ENCODE data around the gene RBMS1. TPM values are rescaled to one million over a fixed set of nuclear protein-coding genes. Genes with fewer than 3 reads are reported as not detected.
A peak's percentile ranks its signal among the peaks of the same experiment; 100 is the strongest.

Gene RBMS1
- total RNA-seq, 1 donor from 2014 or later, result 73.7 TPM

GRCh38 chr2:160268151-160268781 lies 225.3 kb downstream of the RBMS1 start:
- Mint-ChIP-seq H3K9me3 (no peaks in the 10 kb centered on the region), H3K36me3 (peaks cover 15% of the 10 kb centered on the region), H3K27me3 (no peaks in the 10 kb centered on the region), H3K4me1 (ENCODE audit: unreplicated experiment) (peaks cover 34% of the 10 kb centered on the region), H3K27ac (no peak overlapping the region), H3K4me3 (no peak overlapping the region)
- no peak for DNase-seq (ENCODE audit: extremely low spot score, unreplicated experiment)
- TF ChIP-seq, protein P1, sequence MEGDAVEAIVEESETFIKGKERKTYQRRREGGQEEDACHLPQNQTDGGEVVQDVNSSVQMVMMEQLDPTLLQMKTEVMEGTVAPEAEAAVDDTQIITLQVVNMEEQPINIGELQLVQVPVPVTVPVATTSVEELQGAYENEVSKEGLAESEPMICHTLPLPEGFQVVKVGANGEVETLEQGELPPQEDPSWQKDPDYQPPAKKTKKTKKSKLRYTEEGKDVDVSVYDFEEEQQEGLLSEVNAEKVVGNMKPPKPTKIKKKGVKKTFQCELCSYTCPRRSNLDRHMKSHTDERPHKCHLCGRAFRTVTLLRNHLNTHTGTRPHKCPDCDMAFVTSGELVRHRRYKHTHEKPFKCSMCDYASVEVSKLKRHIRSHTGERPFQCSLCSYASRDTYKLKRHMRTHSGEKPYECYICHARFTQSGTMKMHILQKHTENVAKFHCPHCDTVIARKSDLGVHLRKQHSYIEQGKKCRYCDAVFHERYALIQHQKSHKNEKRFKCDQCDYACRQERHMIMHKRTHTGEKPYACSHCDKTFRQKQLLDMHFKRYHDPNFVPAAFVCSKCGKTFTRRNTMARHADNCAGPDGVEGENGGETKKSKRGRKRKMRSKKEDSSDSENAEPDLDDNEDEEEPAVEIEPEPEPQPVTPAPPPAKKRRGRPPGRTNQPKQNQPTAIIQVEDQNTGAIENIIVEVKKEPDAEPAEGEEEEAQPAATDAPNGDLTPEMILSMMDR (conservative IDR thresholded peaks at IDR 0.05), result no peak

DNA sequence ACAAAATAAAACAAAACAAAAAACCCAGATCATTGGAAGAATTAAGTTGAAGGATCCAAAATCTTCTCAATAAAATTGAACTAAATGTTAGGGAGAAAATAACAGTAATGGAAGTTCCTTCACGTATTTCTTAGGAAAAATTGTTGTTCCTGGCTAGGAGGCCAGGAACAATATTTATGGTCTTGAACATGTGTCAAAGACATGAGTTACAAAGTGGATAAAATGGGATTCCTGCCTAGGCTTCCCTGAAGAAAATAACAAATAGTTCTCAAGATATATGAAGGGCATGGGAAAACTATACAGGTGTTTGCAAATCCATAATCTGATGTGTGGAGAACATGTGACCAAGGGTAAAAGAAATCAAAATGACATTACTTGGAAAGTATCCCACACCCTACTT lies 225.9 kb downstream of the RBMS1 start:
- peaks cover 16% of the 10 kb centered on the region for H3K36me3 Mint-ChIP-seq
- no peak overlapping the region for H3K4me3 Mint-ChIP-seq
- H3K4me1 Mint-ChIP-seq (ENCODE audit: unreplicated experiment), result peaks cover 28% of the 10 kb centered on the region
- TF ChIP-seq, protein P1 (conservative IDR thresholded peaks at IDR 0.05), result no peak
- H3K27ac Mint-ChIP-seq, result no peak overlapping the region
- DNase-seq (ENCODE audit: extremely low spot score, unreplicated experiment), result no peak
- no peaks in the 10 kb centered on the region for H3K27me3 Mint-ChIP-seq
- H3K9me3 Mint-ChIP-seq, result no peaks in the 10 kb centered on the region

DNA sequence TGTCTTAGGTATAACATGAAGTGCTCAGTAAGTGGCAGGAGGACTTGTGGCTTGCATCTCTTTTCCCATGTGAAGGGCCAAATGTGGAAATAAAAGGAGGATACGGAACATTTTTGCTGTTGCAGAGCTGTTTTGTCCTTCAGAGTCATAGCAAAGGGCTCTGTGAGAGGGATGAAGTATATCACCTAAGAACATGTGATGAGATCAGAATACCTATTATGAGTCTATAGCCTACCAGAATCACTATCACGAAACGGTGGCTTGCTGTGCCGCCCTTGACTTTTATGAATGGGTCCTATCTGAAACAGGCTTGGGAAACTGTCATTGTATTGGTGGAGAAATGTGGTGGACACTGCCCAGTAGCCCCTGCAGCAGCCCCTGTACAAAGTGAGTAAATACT lies 226.6 kb downstream of the RBMS1 start:
- H3K9me3 Mint-ChIP-seq, result no peaks in the 10 kb centered on the region

GRCh38 chr2:160266037-160266551 lies 227.5 kb downstream of the RBMS1 start:
- Mint-ChIP-seq H3K27me3 (no peaks in the 10 kb centered on the region), H3K4me3 (no peak overlapping the region), H3K9me3 (no peaks in the 10 kb centered on the region), H3K4me1 (ENCODE audit: unreplicated experiment) (peaks cover 17% of the 10 kb centered on the region), H3K27ac (no peak overlapping the region), H3K36me3 (peaks cover 8% of the 10 kb centered on the region)
- DNase-seq (ENCODE audit: extremely low spot score, unreplicated experiment), result no peak
- TF ChIP-seq, protein P1 (conservative IDR thresholded peaks at IDR 0.05), result no peak

More for the DNA sequence above, 226.6 kb downstream of the RBMS1 start:
- no peaks in the 10 kb centered on the region for H3K27me3 Mint-ChIP-seq
- no peak for DNase-seq (ENCODE audit: extremely low spot score, unreplicated experiment)
- TF ChIP-seq, protein P1 (conservative IDR thresholded peaks at IDR 0.05), result no peak
- H3K27ac Mint-ChIP-seq, result no peak overlapping the region
- H3K36me3 Mint-ChIP-seq, result peaks cover 12% of the 10 kb centered on the region
- H3K4me1 Mint-ChIP-seq (ENCODE audit: unreplicated experiment), result peaks cover 24% of the 10 kb centered on the region
- no peak overlapping the region for H3K4me3 Mint-ChIP-seq

GRCh38 chr2:160264308-160264707 lies 229.3 kb downstream of the RBMS1 start:
- peak overlapping the region; percentile 5 for H3K27ac Mint-ChIP-seq
- peaks cover 4% of the 10 kb centered on the region for H3K36me3 Mint-ChIP-seq
- TF ChIP-seq, protein P1 (conservative IDR thresholded peaks at IDR 0.05), result no peak

More at GRCh38 chr2:160264308-160264707, 229.3 kb downstream of the RBMS1 start:
- Mint-ChIP-seq H3K4me1 (ENCODE audit: unreplicated experiment) (peaks cover 5% of the 10 kb centered on the region), H3K4me3 (no peak overlapping the region), H3K9me3 (no peaks in the 10 kb centered on the region), H3K27me3 (no peaks in the 10 kb centered on the region)
- DNase-seq (ENCODE audit: extremely low spot score, unreplicated experiment), result no peak

Data from type B pancreatic cell (in vitro differentiated cells).